ENCODE measurements around the gene PRSS58. TPM values are rescaled to one million over a fixed set of nuclear protein-coding genes. Genes with fewer than 3 reads are reported as not detected.

PRSS58 gene
- total RNA-seq (not detected), total RNA-seq (0 reads per million in 2 donors)

- Mint-ChIP-seq H3K27ac (no peak within 1 kb of the TSS), H3K4me1 (peaks cover 2% of the 10 kb centered on the region), H3K4me3 (no peak within 1 kb of the TSS), H3K27me3 (no peaks in the 10 kb centered on the region), H3K36me3 (ENCODE audit: low read depth) (no peaks in the 10 kb centered on the region)
- DNase-seq (no peak), ATAC-seq (no peak)
- no peaks in the 10 kb centered on the region for H3K9me3 ChIP-seq (ENCODE audit: control insufficient read depth, low read length, poor library complexity, severe bottlenecking)
These were observed at the start of gene PRSS58 for GRCh38 chr7:142257958-142258357. Gene PRSS58, minus strand, starts transcription at chr7:142258058. Its CDS starts 351 bp downstream, at chr7:142257707.

- ATAC-seq (peak; percentile 32), DNase-seq (no peak)
- no peak overlapping the region for H3K27ac Mint-ChIP-seq
- H3K36me3 Mint-ChIP-seq (ENCODE audit: low read depth), result no peaks in the 10 kb centered on the region
- H3K9me3 ChIP-seq (ENCODE audit: control insufficient read depth, low read length, poor library complexity, severe bottlenecking), result no peaks in the 10 kb centered on the region
- H3K4me3 Mint-ChIP-seq, result peak overlapping the region; percentile 58
- H3K27me3 Mint-ChIP-seq, result peaks cover 73% of the 10 kb centered on the region
- peaks cover 12% of the 10 kb centered on the region for H3K4me1 Mint-ChIP-seq
These were observed 49.5 kb upstream of the PRSS58 start for GRCh38 chr7:142307246-142307900.

DNA sequence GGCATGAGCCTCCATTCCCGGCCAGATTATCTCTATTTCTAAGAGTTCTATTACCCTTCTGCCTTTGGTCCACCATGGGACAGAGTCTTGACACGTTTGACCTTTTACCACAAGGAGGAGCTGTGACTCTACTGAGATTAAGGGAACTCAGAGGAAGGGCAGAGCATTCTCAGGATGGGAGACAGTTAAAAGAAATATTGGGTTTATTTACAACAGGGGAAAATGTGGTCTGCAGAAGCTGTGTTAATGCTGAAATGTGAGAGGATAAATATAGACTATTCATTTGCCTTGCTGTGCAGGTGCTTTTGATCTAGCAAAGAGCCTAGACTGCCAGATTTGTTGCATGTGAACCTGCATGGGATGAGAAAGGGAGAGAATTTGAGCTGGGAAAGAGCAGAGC lies 45.8 kb upstream of the PRSS58 start:
- no peak overlapping the region for H3K27ac Mint-ChIP-seq
- H3K27me3 Mint-ChIP-seq, result peaks cover 58% of the 10 kb centered on the region
- peak; percentile 66 for ATAC-seq
- no peak overlapping the region for H3K4me3 Mint-ChIP-seq
- peaks cover 16% of the 10 kb centered on the region for H3K4me1 Mint-ChIP-seq
- peaks cover 5% of the 10 kb centered on the region for H3K36me3 Mint-ChIP-seq (ENCODE audit: low read depth)
- DNase-seq, result no peak
- no peaks in the 10 kb centered on the region for H3K9me3 ChIP-seq (ENCODE audit: control insufficient read depth, low read length, poor library complexity, severe bottlenecking)

- no peaks in the 10 kb centered on the region for H3K9me3 ChIP-seq (ENCODE audit: control insufficient read depth, low read length, poor library complexity, severe bottlenecking)
- H3K36me3 Mint-ChIP-seq (ENCODE audit: low read depth), result peaks cover 5% of the 10 kb centered on the region
- peaks cover 16% of the 10 kb centered on the region for H3K4me1 Mint-ChIP-seq
- DNase-seq, result no peak
- H3K4me3 Mint-ChIP-seq, result peak overlapping the region; percentile 7
- ATAC-seq, result no peak
- no peak overlapping the region for H3K27ac Mint-ChIP-seq
- H3K27me3 Mint-ChIP-seq, result peaks cover 66% of the 10 kb centered on the region
These were observed 44.2 kb upstream of the PRSS58 start for GRCh38 chr7:142301923-142302550.

DNA sequence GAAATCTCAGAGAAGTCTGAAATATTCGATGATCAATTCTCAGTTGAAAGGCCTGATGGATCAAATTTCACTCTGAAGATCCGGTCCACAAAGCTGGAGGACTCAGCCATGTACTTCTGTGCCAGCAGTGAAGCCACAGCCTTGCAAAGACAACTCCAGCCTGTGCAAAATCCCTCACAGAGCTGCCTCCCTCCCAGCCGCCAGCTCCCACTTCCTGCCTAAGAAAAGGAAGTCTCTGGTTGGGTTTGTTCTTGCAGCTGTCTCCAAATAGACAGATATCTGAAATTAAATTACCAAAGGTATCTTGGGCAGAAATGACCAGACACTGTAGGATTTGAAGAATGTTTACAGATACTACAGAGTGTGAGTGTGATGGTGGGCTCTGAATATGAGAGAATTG lies 43.4 kb upstream of the PRSS58 start:
- Mint-ChIP-seq H3K4me3 (no peak overlapping the region), H3K4me1 (peaks cover 16% of the 10 kb centered on the region), H3K27ac (no peak overlapping the region), H3K27me3 (peaks cover 67% of the 10 kb centered on the region), H3K36me3 (ENCODE audit: low read depth) (peaks cover 5% of the 10 kb centered on the region)
- no peaks in the 10 kb centered on the region for H3K9me3 ChIP-seq (ENCODE audit: control insufficient read depth, low read length, poor library complexity, severe bottlenecking)
- ATAC-seq (no peak), DNase-seq (no peak)

GRCh38 chr7:142300689-142301088 lies 42.8 kb upstream of the PRSS58 start:
- Mint-ChIP-seq H3K4me1 (peaks cover 16% of the 10 kb centered on the region), H3K4me3 (peak overlapping the region; percentile 12), H3K36me3 (ENCODE audit: low read depth) (peaks cover 5% of the 10 kb centered on the region), H3K27me3 (peaks cover 67% of the 10 kb centered on the region), H3K27ac (no peak overlapping the region)
- H3K9me3 ChIP-seq (ENCODE audit: control insufficient read depth, low read length, poor library complexity, severe bottlenecking), result no peaks in the 10 kb centered on the region
- ATAC-seq, result peak; percentile 63
- DNase-seq, result peak in 1 of 3 donors; percentile 24

GRCh38 chr7:142299237-142299781 lies 41.5 kb upstream of the PRSS58 start:
- peaks cover 5% of the 10 kb centered on the region for H3K36me3 Mint-ChIP-seq (ENCODE audit: low read depth)
- DNase-seq (no peak), ATAC-seq (no peak)
- peaks cover 68% of the 10 kb centered on the region for H3K27me3 Mint-ChIP-seq
- no peak overlapping the region for H3K27ac Mint-ChIP-seq
- no peaks in the 10 kb centered on the region for H3K9me3 ChIP-seq (ENCODE audit: control insufficient read depth, low read length, poor library complexity, severe bottlenecking)
- H3K4me1 Mint-ChIP-seq, result peaks cover 15% of the 10 kb centered on the region
- no peak overlapping the region for H3K4me3 Mint-ChIP-seq

GRCh38 chr7:142298627-142299026 lies 40.8 kb upstream of the PRSS58 start:
- Mint-ChIP-seq H3K27me3 (peaks cover 64% of the 10 kb centered on the region), H3K36me3 (ENCODE audit: low read depth) (peaks cover 5% of the 10 kb centered on the region), H3K4me1 (peaks cover 9% of the 10 kb centered on the region), H3K27ac (no peak overlapping the region), H3K4me3 (no peak overlapping the region)
- H3K9me3 ChIP-seq (ENCODE audit: control insufficient read depth, low read length, poor library complexity, severe bottlenecking), result no peaks in the 10 kb centered on the region
- ATAC-seq (no peak), DNase-seq (no peak)

- ATAC-seq, result no peak
- Mint-ChIP-seq H3K27me3 (peaks cover 58% of the 10 kb centered on the region), H3K4me1 (peaks cover 8% of the 10 kb centered on the region), H3K27ac (no peak overlapping the region), H3K4me3 (no peak overlapping the region), H3K36me3 (ENCODE audit: low read depth) (peaks cover 5% of the 10 kb centered on the region)
- no peak for DNase-seq
- no peaks in the 10 kb centered on the region for H3K9me3 ChIP-seq (ENCODE audit: control insufficient read depth, low read length, poor library complexity, severe bottlenecking)
These were observed 40.2 kb upstream of the PRSS58 start for GRCh38 chr7:142298009-142298408.

DNA sequence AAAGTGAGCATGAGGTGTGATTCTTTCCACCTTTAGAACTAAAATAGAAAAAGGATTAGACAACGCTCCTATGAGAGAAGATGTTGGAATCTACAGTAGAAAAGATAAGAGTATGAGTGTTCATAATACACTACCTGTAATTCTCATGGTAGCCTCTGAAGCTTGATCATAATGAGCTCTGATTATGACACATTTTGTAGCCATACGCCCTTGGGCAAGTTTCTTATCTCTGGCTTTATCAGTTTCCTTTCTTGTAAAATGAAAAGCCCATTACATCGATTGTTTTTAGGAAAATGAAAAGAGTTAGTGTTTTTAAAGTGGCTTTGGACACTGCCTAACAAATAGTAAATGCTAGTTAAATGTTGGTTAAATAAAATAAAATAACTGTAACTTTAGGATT lies 22.4 kb upstream of the PRSS58 start:
- H3K9me3 ChIP-seq (ENCODE audit: control insufficient read depth, low read length, poor library complexity, severe bottlenecking), result no peaks in the 10 kb centered on the region
- Mint-ChIP-seq H3K36me3 (ENCODE audit: low read depth) (peaks cover 2% of the 10 kb centered on the region), H3K27me3 (peaks cover 52% of the 10 kb centered on the region), H3K27ac (no peak overlapping the region), H3K4me3 (no peak overlapping the region), H3K4me1 (peaks cover 2% of the 10 kb centered on the region)
- ATAC-seq (no peak), DNase-seq (no peak)

DNA sequence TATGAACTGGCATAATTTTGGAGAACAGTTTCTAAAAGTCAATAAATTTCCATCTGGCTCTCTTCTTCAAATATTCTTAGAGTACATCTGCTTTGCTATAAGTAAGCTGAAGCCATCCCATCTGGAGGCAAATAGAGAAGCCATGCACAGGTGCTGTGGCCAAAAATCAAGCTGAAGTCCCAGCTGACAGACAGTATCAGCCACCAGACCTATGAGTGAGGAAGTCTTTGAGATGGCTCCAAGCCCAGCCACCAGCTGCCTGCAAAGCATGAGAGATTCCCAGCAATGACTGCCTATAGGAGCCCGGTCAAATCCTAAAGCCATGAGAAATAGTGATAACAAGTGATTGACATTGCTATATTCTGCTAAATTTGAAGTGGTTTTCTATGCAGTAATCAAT lies 21.7 kb upstream of the PRSS58 start:
- peaks cover 45% of the 10 kb centered on the region for H3K27me3 Mint-ChIP-seq
- ATAC-seq (no peak), DNase-seq (no peak)
- peaks cover 2% of the 10 kb centered on the region for H3K36me3 Mint-ChIP-seq (ENCODE audit: low read depth)
- peaks cover 2% of the 10 kb centered on the region for H3K4me1 Mint-ChIP-seq
- no peak overlapping the region for H3K27ac Mint-ChIP-seq
- H3K4me3 Mint-ChIP-seq, result no peak overlapping the region
- H3K9me3 ChIP-seq (ENCODE audit: control insufficient read depth, low read length, poor library complexity, severe bottlenecking), result peaks cover 4% of the 10 kb centered on the region

DNA sequence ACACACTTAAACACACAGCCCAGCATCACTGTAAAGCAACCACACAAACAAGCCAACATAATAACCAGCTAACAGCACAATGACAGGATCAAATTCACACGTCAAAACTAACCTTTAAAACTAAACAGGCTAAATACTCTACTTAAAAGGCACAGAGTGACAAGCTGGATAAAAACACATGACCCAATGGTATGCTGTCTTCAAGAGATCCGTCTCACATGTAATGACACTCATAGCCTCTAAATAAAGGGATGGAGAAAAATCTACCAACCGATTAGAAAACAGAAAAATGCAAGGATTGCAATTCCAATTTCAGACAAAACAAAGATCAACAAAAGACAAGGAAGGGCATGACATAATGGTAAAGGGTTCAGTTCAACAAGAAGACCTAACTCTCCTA lies 17.2 kb upstream of the PRSS58 start:
- H3K27me3 Mint-ChIP-seq, result peaks cover 20% of the 10 kb centered on the region

DNA sequence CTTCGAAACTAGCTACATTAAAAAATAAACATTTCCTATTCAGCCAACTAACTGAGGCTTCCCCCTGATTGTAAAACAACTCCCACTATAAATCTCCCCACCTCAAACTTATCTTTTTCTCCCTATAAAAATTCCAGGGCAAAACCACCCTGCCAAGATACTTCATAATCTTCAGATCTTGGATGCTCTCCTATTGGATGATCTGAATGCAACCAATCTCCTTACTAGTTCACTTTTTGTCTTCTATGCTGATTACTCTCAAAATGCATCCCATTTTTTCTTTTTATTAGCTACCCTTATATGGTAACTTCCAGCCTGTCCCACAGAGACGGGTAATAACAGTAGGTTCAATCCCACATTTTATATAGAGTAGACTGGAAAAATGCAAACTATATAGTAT lies 15.0 kb upstream of the PRSS58 start:
- ATAC-seq (no peak), DNase-seq (no peak)
- H3K9me3 ChIP-seq (ENCODE audit: control insufficient read depth, low read length, poor library complexity, severe bottlenecking), result peaks cover 4% of the 10 kb centered on the region
- no peak overlapping the region for H3K27ac Mint-ChIP-seq
- no peaks in the 10 kb centered on the region for H3K36me3 Mint-ChIP-seq (ENCODE audit: low read depth)
- peaks cover 19% of the 10 kb centered on the region for H3K27me3 Mint-ChIP-seq
- peaks cover 3% of the 10 kb centered on the region for H3K4me1 Mint-ChIP-seq
- H3K4me3 Mint-ChIP-seq, result no peak overlapping the region

More for the DNA sequence above, 17.2 kb upstream of the PRSS58 start:
- ATAC-seq (no peak), DNase-seq (no peak)
- Mint-ChIP-seq H3K27ac (no peak overlapping the region), H3K36me3 (ENCODE audit: low read depth) (no peaks in the 10 kb centered on the region), H3K4me3 (no peak overlapping the region), H3K4me1 (peaks cover 2% of the 10 kb centered on the region)
- H3K9me3 ChIP-seq (ENCODE audit: control insufficient read depth, low read length, poor library complexity, severe bottlenecking), result peaks cover 4% of the 10 kb centered on the region
